ENCODE data around the gene GOLGA2. TPM values are rescaled to one million over a fixed set of nuclear protein-coding genes. Genes with fewer than 3 reads are reported as not detected.

The GOLGA2 gene
- total RNA-seq, 1 donor from 2014 or later = 52.3 TPM

- H3K4me3 Mint-ChIP-seq = peak overlapping the region; percentile 75
- no peaks in the 10 kb centered on the region for H3K9me3 Mint-ChIP-seq
- no peak for DNase-seq (ENCODE audit: low spot score)
- H3K27me3 Mint-ChIP-seq (ENCODE audit: insufficient read depth) = peaks cover 1% of the 10 kb centered on the region
- intact Hi-C loops (cut with micrococcal nuclease) = loop anchor here (1.0 to 5.0 kb wide), 10 partner anchors 15 to 810 kb away; partner anchors contain the start of genes BBLN, CIZ1, COQ4 and DNM1
- peak overlapping the region; percentile 4 for H3K27ac Mint-ChIP-seq
- no peaks in the 10 kb centered on the region for H3K36me3 Mint-ChIP-seq (ENCODE audit: low read depth)
- H3K4me1 Mint-ChIP-seq (ENCODE audit: low read depth) = peaks cover 7% of the 10 kb centered on the region
Measured at GRCh38 chr9:128218172-128218517, 57.7 kb downstream of the GOLGA2 start.

GRCh38 chr9:128216781-128217553 lies 58.8 kb downstream of the GOLGA2 start:
- intact Hi-C loops (cut with micrococcal nuclease) = loop anchor here (5.0 kb wide), 1 partner anchor 445 kb away; no protein-coding TSS in a partner anchor

GRCh38 chr9:128215491-128216409 lies 60.1 kb downstream of the GOLGA2 start:
- Mint-ChIP-seq H3K4me1 (ENCODE audit: low read depth) (peaks cover 7% of the 10 kb centered on the region), H3K27ac (no peak overlapping the region), H3K27me3 (ENCODE audit: insufficient read depth) (peaks cover 12% of the 10 kb centered on the region), H3K36me3 (ENCODE audit: low read depth) (no peaks in the 10 kb centered on the region), H3K4me3 (no peak overlapping the region), H3K9me3 (no peaks in the 10 kb centered on the region)
- no peak for DNase-seq (ENCODE audit: low spot score)
- intact Hi-C loops (cut with micrococcal nuclease) = loop anchor here (5.0 kb wide), 1 partner anchor 443 kb away; no protein-coding TSS in a partner anchor

More at GRCh38 chr9:128216781-128217553, 58.8 kb downstream of the GOLGA2 start:
- H3K27ac Mint-ChIP-seq = no peak overlapping the region
- H3K9me3 Mint-ChIP-seq = no peaks in the 10 kb centered on the region
- no peak overlapping the region for H3K4me3 Mint-ChIP-seq
- no peaks in the 10 kb centered on the region for H3K36me3 Mint-ChIP-seq (ENCODE audit: low read depth)
- H3K27me3 Mint-ChIP-seq (ENCODE audit: insufficient read depth) = peaks cover 8% of the 10 kb centered on the region
- peaks cover 7% of the 10 kb centered on the region for H3K4me1 Mint-ChIP-seq (ENCODE audit: low read depth)
- DNase-seq (ENCODE audit: low spot score) = no peak

GRCh38 chr9:128214571-128215490 lies 61.0 kb downstream of the GOLGA2 start:
- Mint-ChIP-seq H3K4me3 (no peak overlapping the region), H3K27me3 (ENCODE audit: insufficient read depth) (peaks cover 16% of the 10 kb centered on the region), H3K27ac (no peak overlapping the region), H3K4me1 (ENCODE audit: low read depth) (peaks cover 7% of the 10 kb centered on the region), H3K36me3 (ENCODE audit: low read depth) (no peaks in the 10 kb centered on the region), H3K9me3 (no peaks in the 10 kb centered on the region)
- intact Hi-C loops (cut with micrococcal nuclease) = loop anchor here (5.0 kb wide), 1 partner anchor 443 kb away; no protein-coding TSS in a partner anchor
- no peak for DNase-seq (ENCODE audit: low spot score)

GRCh38 chr9:128213746-128214497 lies 61.9 kb downstream of the GOLGA2 start:
- no peaks in the 10 kb centered on the region for H3K9me3 Mint-ChIP-seq
- no peak overlapping the region for H3K4me3 Mint-ChIP-seq
- peaks cover 16% of the 10 kb centered on the region for H3K27me3 Mint-ChIP-seq (ENCODE audit: insufficient read depth)
- DNase-seq (ENCODE audit: low spot score) = no peak
- H3K36me3 Mint-ChIP-seq (ENCODE audit: low read depth) = no peaks in the 10 kb centered on the region
- no peak overlapping the region for H3K27ac Mint-ChIP-seq
- H3K4me1 Mint-ChIP-seq (ENCODE audit: low read depth) = peaks cover 7% of the 10 kb centered on the region
- intact Hi-C loops (cut with micrococcal nuclease) = no loop called here

GRCh38 chr9:128211981-128212281 lies 63.9 kb downstream of the GOLGA2 start:
- no peaks in the 10 kb centered on the region for H3K9me3 Mint-ChIP-seq
- no peaks in the 10 kb centered on the region for H3K4me1 Mint-ChIP-seq (ENCODE audit: low read depth)
- peaks cover 27% of the 10 kb centered on the region for H3K27me3 Mint-ChIP-seq (ENCODE audit: insufficient read depth)
- no peak for DNase-seq (ENCODE audit: low spot score)
- no peak overlapping the region for H3K4me3 Mint-ChIP-seq
- H3K36me3 Mint-ChIP-seq (ENCODE audit: low read depth) = no peaks in the 10 kb centered on the region
- intact Hi-C loops (cut with micrococcal nuclease) = no loop called here
- H3K27ac Mint-ChIP-seq = no peak overlapping the region

GRCh38 chr9:128211186-128211980 lies 64.4 kb downstream of the GOLGA2 start:
- H3K27ac Mint-ChIP-seq = no peak overlapping the region
- no peaks in the 10 kb centered on the region for H3K4me1 Mint-ChIP-seq (ENCODE audit: low read depth)
- H3K9me3 Mint-ChIP-seq = no peaks in the 10 kb centered on the region
- no peak for DNase-seq (ENCODE audit: low spot score)
- H3K4me3 Mint-ChIP-seq = no peak overlapping the region
- H3K27me3 Mint-ChIP-seq (ENCODE audit: insufficient read depth) = peaks cover 32% of the 10 kb centered on the region
- intact Hi-C loops (cut with micrococcal nuclease) = no loop called here
- H3K36me3 Mint-ChIP-seq (ENCODE audit: low read depth) = no peaks in the 10 kb centered on the region

- no peaks in the 10 kb centered on the region for H3K9me3 Mint-ChIP-seq
- H3K36me3 Mint-ChIP-seq (ENCODE audit: low read depth) = no peaks in the 10 kb centered on the region
- DNase-seq (ENCODE audit: low spot score) = no peak
- peaks cover 4% of the 10 kb centered on the region for H3K4me1 Mint-ChIP-seq (ENCODE audit: low read depth)
- H3K27ac Mint-ChIP-seq = no peak overlapping the region
- H3K4me3 Mint-ChIP-seq = no peak overlapping the region
- peaks cover 41% of the 10 kb centered on the region for H3K27me3 Mint-ChIP-seq (ENCODE audit: insufficient read depth)
- intact Hi-C loops (cut with micrococcal nuclease) = no loop called here
Measured at GRCh38 chr9:128208946-128209669, 66.7 kb downstream of the GOLGA2 start.

- no peak overlapping the region for H3K4me3 Mint-ChIP-seq
- no peak for DNase-seq (ENCODE audit: low spot score)
- no peak overlapping the region for H3K27ac Mint-ChIP-seq
- H3K27me3 Mint-ChIP-seq (ENCODE audit: insufficient read depth) = peaks cover 44% of the 10 kb centered on the region
- intact Hi-C loops (cut with micrococcal nuclease) = no loop called here
- no peaks in the 10 kb centered on the region for H3K9me3 Mint-ChIP-seq
- peaks cover 4% of the 10 kb centered on the region for H3K4me1 Mint-ChIP-seq (ENCODE audit: low read depth)
- H3K36me3 Mint-ChIP-seq (ENCODE audit: low read depth) = no peaks in the 10 kb centered on the region
Measured at GRCh38 chr9:128208386-128208785, 67.4 kb downstream of the GOLGA2 start.

GRCh38 chr9:128206916-128207910 lies 68.6 kb downstream of the GOLGA2 start:
- DNase-seq (ENCODE audit: low spot score) = no peak
- no peak overlapping the region for H3K4me3 Mint-ChIP-seq
- peaks cover 14% of the 10 kb centered on the region for H3K4me1 Mint-ChIP-seq (ENCODE audit: low read depth)
- peaks cover 2% of the 10 kb centered on the region for H3K36me3 Mint-ChIP-seq (ENCODE audit: low read depth)
- no peak overlapping the region for H3K27ac Mint-ChIP-seq
- H3K27me3 Mint-ChIP-seq (ENCODE audit: insufficient read depth) = peaks cover 43% of the 10 kb centered on the region
- intact Hi-C loops (cut with micrococcal nuclease) = no loop called here
- no peaks in the 10 kb centered on the region for H3K9me3 Mint-ChIP-seq

Data from activated T-helper 1 cell treated with anti-CD3 and anti-CD28 coated beads, Interleukin-12 subunit alpha, Interleukin-12 subunit beta, Interleukin-2, Interleukin-4 antibody, amounts not matched to agents 30 ng/mL and 10 ng/mL and 1 ng/mL, durations not matched to agents 14 hours and 24 hours and 36 hours (primary cell).